Panc1 (cell line): Measurements from ENCODE around the gene WSCD2.

Experiments used
- CTCF ChIP-seq: fragments of 450-650 bp; IDR thresholded peaks from 2 replicates; pipeline ENCODE4 v1.5.1; 2017; ENCODE audit warnings: mild to moderate bottlenecking
- POLR2AphosphoS5 ChIP-seq: IDR thresholded peaks from 2 replicates; pipeline ENCODE4 v1.6.1; 2012; ENCODE audit warnings: mild to moderate bottlenecking, low read depth, low read length, moderate library complexity
- TF ChIP-seq, protein P1 (sequence below), 2 experiments: IDR thresholded peaks; 2 replicates each; pipeline ENCODE4 v1.6.1; 2011 to 2012; ENCODE audit warnings: low read depth in 2 of 2, control low read depth in 1 of 2, low read length in 1 of 2, mild to moderate bottlenecking in 1 of 2, moderate library complexity in 1 of 2; ENCODE audit not compliant: insufficient read depth in 1 of 2

DNA sequence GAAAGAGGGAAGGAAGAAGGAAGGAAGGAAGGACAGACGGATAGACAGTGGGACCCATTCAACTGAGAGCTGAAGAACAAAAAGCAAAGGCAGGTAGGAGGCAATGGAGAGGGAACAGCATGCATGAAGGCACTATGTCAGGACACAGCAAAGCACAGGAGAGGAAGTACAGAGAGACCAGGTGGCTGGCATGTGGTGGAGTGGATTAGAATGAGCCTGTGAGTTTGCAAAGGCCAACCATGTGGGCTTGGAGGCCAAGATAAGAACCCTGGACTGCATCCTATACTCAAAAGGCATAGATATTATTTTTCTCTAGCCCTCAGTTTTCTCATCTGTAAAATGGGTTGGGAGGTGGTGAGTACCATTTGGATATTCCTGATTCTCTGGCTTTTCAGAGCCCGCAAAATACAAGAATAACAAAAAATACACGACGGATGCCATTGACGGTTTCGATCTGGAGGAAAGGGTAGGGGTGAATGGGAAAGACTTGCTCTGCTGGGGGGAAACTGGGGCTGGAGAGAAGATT lies 102.9 kb downstream of the WSCD2 start:
- TF ChIP-seq CTCF (no peak), POLR2AphosphoS5 (no peak)
- TF ChIP-seq, protein P1, sequence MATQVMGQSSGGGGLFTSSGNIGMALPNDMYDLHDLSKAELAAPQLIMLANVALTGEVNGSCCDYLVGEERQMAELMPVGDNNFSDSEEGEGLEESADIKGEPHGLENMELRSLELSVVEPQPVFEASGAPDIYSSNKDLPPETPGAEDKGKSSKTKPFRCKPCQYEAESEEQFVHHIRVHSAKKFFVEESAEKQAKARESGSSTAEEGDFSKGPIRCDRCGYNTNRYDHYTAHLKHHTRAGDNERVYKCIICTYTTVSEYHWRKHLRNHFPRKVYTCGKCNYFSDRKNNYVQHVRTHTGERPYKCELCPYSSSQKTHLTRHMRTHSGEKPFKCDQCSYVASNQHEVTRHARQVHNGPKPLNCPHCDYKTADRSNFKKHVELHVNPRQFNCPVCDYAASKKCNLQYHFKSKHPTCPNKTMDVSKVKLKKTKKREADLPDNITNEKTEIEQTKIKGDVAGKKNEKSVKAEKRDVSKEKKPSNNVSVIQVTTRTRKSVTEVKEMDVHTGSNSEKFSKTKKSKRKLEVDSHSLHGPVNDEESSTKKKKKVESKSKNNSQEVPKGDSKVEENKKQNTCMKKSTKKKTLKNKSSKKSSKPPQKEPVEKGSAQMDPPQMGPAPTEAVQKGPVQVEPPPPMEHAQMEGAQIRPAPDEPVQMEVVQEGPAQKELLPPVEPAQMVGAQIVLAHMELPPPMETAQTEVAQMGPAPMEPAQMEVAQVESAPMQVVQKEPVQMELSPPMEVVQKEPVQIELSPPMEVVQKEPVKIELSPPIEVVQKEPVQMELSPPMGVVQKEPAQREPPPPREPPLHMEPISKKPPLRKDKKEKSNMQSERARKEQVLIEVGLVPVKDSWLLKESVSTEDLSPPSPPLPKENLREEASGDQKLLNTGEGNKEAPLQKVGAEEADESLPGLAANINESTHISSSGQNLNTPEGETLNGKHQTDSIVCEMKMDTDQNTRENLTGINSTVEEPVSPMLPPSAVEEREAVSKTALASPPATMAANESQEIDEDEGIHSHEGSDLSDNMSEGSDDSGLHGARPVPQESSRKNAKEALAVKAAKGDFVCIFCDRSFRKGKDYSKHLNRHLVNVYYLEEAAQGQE (IDR thresholded peaks at IDR 0.05; ENCODE audit: insufficient read depth in 1 of 2, low read depth in 2 of 2, low read length in 1 of 2) = no peak
